ENCODE data around the gene PDHX. TPM values are rescaled to one million over a fixed set of nuclear protein-coding genes. Genes with fewer than 3 reads are reported as not detected.

PDHX gene
- total RNA-seq, 1 experiment from 2014 or later = 85.4 TPM

DNA sequence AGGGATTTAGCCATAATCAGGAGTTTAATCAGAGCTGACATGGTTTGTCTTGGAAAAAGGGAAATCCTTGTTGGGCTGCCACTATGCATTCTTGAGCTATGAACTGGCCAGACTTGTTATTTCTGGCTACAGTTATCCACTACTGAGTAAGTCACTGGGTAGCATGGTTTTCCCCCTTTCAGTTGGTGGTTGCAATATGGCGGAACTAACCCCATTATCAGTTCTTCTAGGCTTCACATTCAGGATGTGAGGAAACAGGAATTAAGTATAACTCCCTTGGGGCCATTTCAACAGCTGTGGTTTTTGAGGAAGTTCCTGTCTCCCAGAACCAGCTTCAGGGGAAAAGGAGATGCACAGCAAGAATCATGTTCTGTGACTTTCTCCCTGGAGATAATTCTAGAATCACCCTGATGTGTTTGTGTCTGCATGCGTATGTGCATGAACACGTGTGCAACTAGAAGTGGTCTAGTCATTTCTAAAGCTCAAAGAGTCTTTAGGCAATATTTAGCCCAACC lies 119.5 kb downstream of the PDHX start:
- Mint-ChIP-seq H3K4me3 (ENCODE audit: unreplicated experiment) (no peak overlapping the region), H3K9me3 (ENCODE audit: unreplicated experiment) (peaks cover 14% of the 10 kb centered on the region), H3K36me3 (ENCODE audit: insufficient read depth, unreplicated experiment) (no peaks in the 10 kb centered on the region), H3K27ac (ENCODE audit: unreplicated experiment) (no peak overlapping the region), H3K4me1 (ENCODE audit: low read depth, unreplicated experiment) (peaks cover 13% of the 10 kb centered on the region), H3K27me3 (ENCODE audit: insufficient read depth, unreplicated experiment) (no peaks in the 10 kb centered on the region)
- TF ChIP-seq, protein P1, sequence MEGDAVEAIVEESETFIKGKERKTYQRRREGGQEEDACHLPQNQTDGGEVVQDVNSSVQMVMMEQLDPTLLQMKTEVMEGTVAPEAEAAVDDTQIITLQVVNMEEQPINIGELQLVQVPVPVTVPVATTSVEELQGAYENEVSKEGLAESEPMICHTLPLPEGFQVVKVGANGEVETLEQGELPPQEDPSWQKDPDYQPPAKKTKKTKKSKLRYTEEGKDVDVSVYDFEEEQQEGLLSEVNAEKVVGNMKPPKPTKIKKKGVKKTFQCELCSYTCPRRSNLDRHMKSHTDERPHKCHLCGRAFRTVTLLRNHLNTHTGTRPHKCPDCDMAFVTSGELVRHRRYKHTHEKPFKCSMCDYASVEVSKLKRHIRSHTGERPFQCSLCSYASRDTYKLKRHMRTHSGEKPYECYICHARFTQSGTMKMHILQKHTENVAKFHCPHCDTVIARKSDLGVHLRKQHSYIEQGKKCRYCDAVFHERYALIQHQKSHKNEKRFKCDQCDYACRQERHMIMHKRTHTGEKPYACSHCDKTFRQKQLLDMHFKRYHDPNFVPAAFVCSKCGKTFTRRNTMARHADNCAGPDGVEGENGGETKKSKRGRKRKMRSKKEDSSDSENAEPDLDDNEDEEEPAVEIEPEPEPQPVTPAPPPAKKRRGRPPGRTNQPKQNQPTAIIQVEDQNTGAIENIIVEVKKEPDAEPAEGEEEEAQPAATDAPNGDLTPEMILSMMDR (IDR thresholded peaks at IDR 0.05; ENCODE audit: insufficient read depth in 1 of 2, low read depth in 1 of 2, low read length in 1 of 2, severe bottlenecking in 1 of 2, unreplicated experiment in 1 of 2) = no peak
- Histone ChIP-seq H3K4me1 (0 out of 2 replicates have a peak, but pooled peaks cover 4% of the 10 kb centered on the region), H3K36me3 (ENCODE audit: control insufficient read depth, insufficient read depth, low read length) (no peaks in the 10 kb centered on the region), H3K27me3 (replicated peaks; ENCODE audit: control insufficient read depth, insufficient read depth, low read length) (no peaks in the 10 kb centered on the region; the same call in 1 of the 2 replicates), H3K9me3 (no peaks in the 10 kb centered on the region), H3K4me3 (ENCODE audit: low read depth, low read length) (no peak overlapping the region)
- intact Hi-C loops (cut with micrococcal nuclease; ENCODE audit: unreplicated experiment) = no loop called here
- ChIA-PET CTCF (no interaction called here), POLR2A (interaction anchor here (0.6 kb wide), 1 partner anchor 289 kb away, joined by 3 read pairs; no protein-coding TSS in a partner anchor)
- no TSS peak for BruUV-seq (replicated peaks)
- no peak for DNase-seq

DNA sequence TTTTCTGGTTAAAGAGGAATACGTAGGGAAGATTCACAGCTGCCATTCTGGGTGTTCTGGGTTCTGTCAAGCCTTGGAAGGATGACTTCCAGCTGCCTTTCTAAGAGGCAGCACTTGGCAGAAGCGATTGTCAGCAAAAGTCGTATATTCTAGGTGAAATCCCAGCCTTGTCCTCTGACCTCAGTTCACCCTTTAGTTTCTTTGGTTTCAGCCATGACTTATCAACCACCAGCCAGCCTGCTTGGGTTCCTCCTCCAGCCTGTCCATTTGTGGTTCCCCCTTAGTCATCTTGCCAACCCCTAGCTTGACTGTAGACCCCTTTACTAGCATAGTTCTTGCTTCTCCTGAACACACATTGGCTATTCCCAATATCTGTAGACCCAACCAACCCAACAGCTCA lies 120.2 kb downstream of the PDHX start:
- no peaks in the 10 kb centered on the region for H3K36me3 Mint-ChIP-seq (ENCODE audit: insufficient read depth, unreplicated experiment)
- H3K9me3 Mint-ChIP-seq (ENCODE audit: unreplicated experiment) = peaks cover 14% of the 10 kb centered on the region
- no peaks in the 10 kb centered on the region for H3K36me3 ChIP-seq (ENCODE audit: control insufficient read depth, insufficient read depth, low read length)
- H3K27me3 ChIP-seq (replicated peaks; ENCODE audit: control insufficient read depth, insufficient read depth, low read length) = no peaks in the 10 kb centered on the region
- no peak overlapping the region for H3K4me3 ChIP-seq (ENCODE audit: low read depth, low read length)
- no peaks in the 10 kb centered on the region for H3K9me3 ChIP-seq
- no TSS peak for BruUV-seq (replicated peaks)
- intact Hi-C loops (cut with micrococcal nuclease; ENCODE audit: unreplicated experiment) = no loop called here
- CTCF ChIA-PET = no interaction called here
- no peak overlapping the region for H3K4me3 Mint-ChIP-seq (ENCODE audit: unreplicated experiment)
- no peaks in the 10 kb centered on the region for H3K27me3 Mint-ChIP-seq (ENCODE audit: insufficient read depth, unreplicated experiment)
- H3K27ac Mint-ChIP-seq (ENCODE audit: unreplicated experiment) = no peak overlapping the region
- POLR2A ChIA-PET = no interaction called here
- H3K4me1 ChIP-seq = 0 out of 2 replicates have a peak, but pooled peaks cover 4% of the 10 kb centered on the region
- TF ChIP-seq, protein P1 (IDR thresholded peaks at IDR 0.05; ENCODE audit: insufficient read depth in 1 of 2, low read depth in 1 of 2, low read length in 1 of 2, severe bottlenecking in 1 of 2, unreplicated experiment in 1 of 2) = no peak
- peaks cover 13% of the 10 kb centered on the region for H3K4me1 Mint-ChIP-seq (ENCODE audit: low read depth, unreplicated experiment)
- DNase-seq = no peak

DNA sequence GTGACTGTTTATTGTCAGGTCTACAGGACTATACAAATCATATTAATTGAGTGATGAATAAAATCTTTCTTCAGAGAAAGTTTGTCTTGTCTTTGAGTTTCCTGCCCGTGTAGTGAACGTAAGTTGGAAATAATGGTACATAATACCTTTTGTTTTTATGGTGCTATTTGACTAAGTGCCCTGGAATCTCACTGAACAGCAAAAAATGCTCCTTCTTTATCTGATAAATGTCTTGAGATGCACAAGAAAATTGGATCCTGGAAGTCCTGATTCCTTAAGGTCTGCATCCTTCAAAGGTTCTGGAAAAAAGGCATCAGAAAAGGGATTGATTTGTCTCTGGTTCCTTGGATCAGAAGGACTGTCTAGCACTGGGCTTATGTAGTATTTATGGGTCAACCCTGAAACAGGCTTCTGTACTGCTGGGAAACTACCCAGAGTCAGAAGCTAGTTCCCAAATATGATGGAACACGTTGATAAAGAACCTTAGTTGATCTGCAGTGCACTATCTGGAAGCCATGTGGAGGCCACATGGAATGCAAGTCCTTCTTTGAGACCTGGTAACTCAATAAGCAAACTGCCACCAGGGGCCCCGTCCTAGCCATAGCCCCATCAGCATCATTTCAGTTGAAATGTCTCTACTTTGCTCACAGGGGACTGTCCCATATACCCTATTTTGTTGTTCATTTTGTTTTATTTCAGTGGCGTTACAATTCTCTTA lies 122.0 kb downstream of the PDHX start:
- H3K36me3 Mint-ChIP-seq (ENCODE audit: insufficient read depth, unreplicated experiment) = no peaks in the 10 kb centered on the region
- Histone ChIP-seq H3K4me1 (0 out of 2 replicates have a peak, but pooled peaks cover 2% of the 10 kb centered on the region), H3K36me3 (ENCODE audit: control insufficient read depth, insufficient read depth, low read length) (no peaks in the 10 kb centered on the region)

More for the DNA sequence above, 122.0 kb downstream of the PDHX start:
- H3K9me3 Mint-ChIP-seq (ENCODE audit: unreplicated experiment) = peaks cover 8% of the 10 kb centered on the region
- ChIA-PET CTCF (no interaction called here), POLR2A (no interaction called here)
- TF ChIP-seq, protein P1 (IDR thresholded peaks at IDR 0.05; ENCODE audit: insufficient read depth in 1 of 2, low read depth in 1 of 2, low read length in 1 of 2, severe bottlenecking in 1 of 2, unreplicated experiment in 1 of 2) = no peak
- peaks cover 9% of the 10 kb centered on the region for H3K4me1 Mint-ChIP-seq (ENCODE audit: low read depth, unreplicated experiment)
- BruUV-seq (replicated peaks) = no TSS peak
- H3K4me3 ChIP-seq (ENCODE audit: low read depth, low read length) = no peak overlapping the region
- no peak overlapping the region for H3K27ac Mint-ChIP-seq (ENCODE audit: unreplicated experiment)
- no peaks in the 10 kb centered on the region for H3K9me3 ChIP-seq
- intact Hi-C loops (cut with micrococcal nuclease; ENCODE audit: unreplicated experiment) = no loop called here
- H3K27me3 Mint-ChIP-seq (ENCODE audit: insufficient read depth, unreplicated experiment) = no peaks in the 10 kb centered on the region
- no peak overlapping the region for H3K4me3 Mint-ChIP-seq (ENCODE audit: unreplicated experiment)
- H3K27me3 ChIP-seq (replicated peaks; ENCODE audit: control insufficient read depth, insufficient read depth, low read length) = no peaks in the 10 kb centered on the region
- no peak for DNase-seq

Measured in Caco-2 (cell line).